ENCODE results near the gene TLR1.

DNA sequence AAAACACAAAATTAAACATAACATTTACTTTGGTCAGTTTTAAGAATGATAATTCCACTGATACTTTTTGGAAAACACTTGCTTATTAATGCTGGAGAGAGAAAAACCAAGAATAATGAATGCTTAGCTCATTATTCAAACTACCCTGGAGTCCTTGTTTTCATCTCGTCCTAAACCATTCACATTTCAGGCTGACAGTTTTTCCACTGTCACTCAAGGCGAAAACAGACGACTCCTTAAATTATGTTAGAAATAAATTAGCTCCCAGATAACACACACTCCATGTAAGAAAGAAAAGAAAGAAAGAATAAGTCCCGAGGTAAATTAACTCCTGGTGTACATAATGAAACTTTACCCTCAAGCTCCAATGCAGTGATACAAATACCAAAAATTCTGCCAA, 55.3 kb downstream of the TLR1 start:
- TF ChIP-seq ELF4 (CRISPR knock-in tag; IDR thresholded peaks at IDR 0.05; ENCODE audit: low read depth), result no peak
- TF ChIP-seq, protein P1, sequence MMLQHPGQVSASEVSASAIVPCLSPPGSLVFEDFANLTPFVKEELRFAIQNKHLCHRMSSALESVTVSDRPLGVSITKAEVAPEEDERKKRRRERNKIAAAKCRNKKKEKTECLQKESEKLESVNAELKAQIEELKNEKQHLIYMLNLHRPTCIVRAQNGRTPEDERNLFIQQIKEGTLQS (CRISPR knock-in tag; conservative IDR thresholded peaks at IDR 0.05), result no peak
